HCT116 (cell line): ENCODE measurements around the gene RAB40C. TPM values are rescaled to one million over a fixed set of nuclear protein-coding genes. Genes with fewer than 3 reads are reported as not detected.

ENCODE experiments used
- ATAC-seq: fragments of 200-7000 bp; cut with Tn5 transposase; 2 replicates; pipeline ENCODE4 v1.9.1; 2020; ENCODE audit warnings: mild to moderate bottlenecking, moderate library complexity
- BruUV-seq: library from RNA; stranded (reverse); fragments of 400-500 nt; replicated peaks from 2 replicates; lab custom pipeline; 2021; lab: Mats Ljungman, UMichigan
- CTCF ChIA-PET: fragments of 300-600 bp; sonication (Branson Sonifier 250); formaldehyde crosslinking; loops from one replicate; lab custom pipeline; 2021; ENCODE audit warnings: antibody characterized with exemption; lab: Charles Lee
- POLR2A ChIA-PET: fragments of 300-600, 350-600 bp; sonication (Branson Sonifier 250); formaldehyde crosslinking; loops from one replicate; lab custom pipeline; 2021; ENCODE audit warnings: antibody characterized with exemption; lab: Charles Lee
- RAD21 ChIA-PET, 2 experiments: fragments of 300-600 bp; sonication (Branson Sonifier 250); formaldehyde crosslinking; loops; one replicate each; lab custom pipeline; 2023; ENCODE audit warnings: low total read pairs in 2 of 2; ENCODE audit not compliant: uncharacterized antibody in 2 of 2, unreplicated experiment in 2 of 2, low non-redundant PET in 1 of 2; lab: Charles Lee
- DNase-seq: peaks from one replicate; pipeline ENCODE4 v3.0.0-alpha.2; 2010; ENCODE audit warnings: low read depth, low spot score
- H2AFZ ChIP-seq: fragments of 200-600 bp; shearing (Covaris generic), sonication (generic); 2 replicates; pipeline ENCODE4 v1.6.1; 2017; ENCODE audit warnings: low read depth, mixed run types, mixed read lengths, antibody characterized with exemption, low read length; ENCODE audit not compliant: poor library complexity, severe bottlenecking
- H3K27ac ChIP-seq: 2 replicates; pipeline ENCODE4 v1.5.1; 2012; ENCODE audit warnings: low read depth, low read length
- H3K27me3 ChIP-seq: fragments of 200-600 bp; sonication (generic); 2 replicates; pipeline ENCODE4 v1.6.1; 2016; ENCODE audit warnings: mixed run types, low read length, mixed read lengths; ENCODE audit not compliant: insufficient read depth
- H3K36me3 ChIP-seq, 2 experiments: fragments of 200-500 bp in 1 of 2; fragments of 200-600 bp in 1 of 2; sonication (Bioruptor generic) in 1 of 2; sonication (generic) in 1 of 2; 2 replicates each; pipeline versions ENCODE4 v1.5.1 to v1.6.1; 2014 to 2016; ENCODE audit warnings: low read length in 2 of 2, inconsistent platforms in 1 of 2, mixed read lengths in 1 of 2, mixed run types in 1 of 2; ENCODE audit not compliant: insufficient read depth in 2 of 2, control insufficient read depth in 1 of 2
- H3K4me1 ChIP-seq, 2 experiments: fragments of 200-600 bp in 1 of 2; sonication (generic) in 1 of 2; 2 replicates each; pipeline versions ENCODE4 v1.5.1 to v1.6.1; 2012 to 2017; ENCODE audit warnings: low read length in 2 of 2, inconsistent platforms in 1 of 2, mild to moderate bottlenecking in 1 of 2, mixed read lengths in 1 of 2, mixed run types in 1 of 2, moderate library complexity in 1 of 2; ENCODE audit not compliant: insufficient read depth in 2 of 2, control insufficient read depth in 1 of 2
- H3K4me2 ChIP-seq: fragments of 200-600 bp; sonication (generic); 2 replicates; pipeline ENCODE4 v1.6.1; 2017; ENCODE audit warnings: mixed run types, low read length, mixed read lengths
- H3K4me3 ChIP-seq, 2 experiments: fragments of 200-600 bp in 1 of 2; sonication (generic) in 1 of 2; replicated peaks in 1 of 2; 2 replicates each; pipeline ENCODE4 v1.5.1; 2011 to 2016; ENCODE audit warnings: low read length in 2 of 2, control low read depth in 1 of 2, low read depth in 1 of 2, mild to moderate bottlenecking in 1 of 2, mixed read lengths in 1 of 2, mixed run types in 1 of 2
- H3K79me2 ChIP-seq: fragments of 200-600 bp; sonication (generic); 2 replicates; pipeline ENCODE4 v1.6.1; 2017; ENCODE audit warnings: mild to moderate bottlenecking, mixed run types, low read length, moderate library complexity, mixed read lengths; ENCODE audit not compliant: insufficient read depth
- H3K9ac ChIP-seq: fragments of 200-600 bp; sonication (generic); 2 replicates; pipeline ENCODE4 v1.6.1; 2016; ENCODE audit warnings: low read length, mixed read lengths
- H3K9me2 ChIP-seq: fragments of 200-600 bp; sonication (generic), shearing (Covaris generic); 2 replicates; pipeline ENCODE4 v1.6.1; 2017; ENCODE audit warnings: mixed run types, mild to moderate bottlenecking, moderate library complexity; ENCODE audit not compliant: insufficient read depth
- H3K9me3 ChIP-seq, 2 experiments: fragments of 200-500 bp in 1 of 2; fragments of 200-600 bp in 1 of 2; sonication (Bioruptor generic) in 1 of 2; sonication (generic) in 1 of 2; 2 replicates each; pipeline ENCODE4 v1.6.1; 2014 to 2017; ENCODE audit warnings: low read length in 2 of 2, mixed read lengths in 2 of 2, inconsistent platforms in 1 of 2, low read depth in 1 of 2, mild to moderate bottlenecking in 1 of 2, mixed run types in 1 of 2, moderate library complexity in 1 of 2; ENCODE audit not compliant: control insufficient read depth in 1 of 2, insufficient read depth in 1 of 2
- H4K20me1 ChIP-seq: fragments of 200-600 bp; sonication (generic), shearing (Covaris generic); 2 replicates; pipeline ENCODE4 v1.6.1; 2017; ENCODE audit warnings: mixed run types, mild to moderate bottlenecking, moderate library complexity; ENCODE audit not compliant: insufficient read depth
- ATF3 ChIP-seq: IDR thresholded peaks from 2 replicates; pipeline ENCODE4 v1.6.1; 2012
- CBX3 ChIP-seq: IDR thresholded peaks from 2 replicates; pipeline ENCODE4 v1.6.1; 2012; ENCODE audit warnings: low read depth
- CEBPB ChIP-seq: IDR thresholded peaks from 2 replicates; pipeline ENCODE4 v1.6.1; 2012; ENCODE audit warnings: low read depth
- ELF1 ChIP-seq: IDR thresholded peaks from 2 replicates; pipeline ENCODE4 v1.6.1; 2012; ENCODE audit warnings: low read depth, borderline replicate concordance
- EZH2phosphoT487 ChIP-seq: fragments of 200-600 bp; IDR thresholded peaks from 2 replicates; pipeline ENCODE4 v1.6.1; 2018; ENCODE audit warnings: antibody characterized with exemption, borderline replicate concordance
- MAX ChIP-seq: IDR thresholded peaks from 2 replicates; pipeline ENCODE4 v1.6.1; 2012
- RAD21 ChIP-seq: IDR thresholded peaks from 2 replicates; pipeline ENCODE4 v1.6.1; 2012; ENCODE audit warnings: low read depth, mild to moderate bottlenecking
- REST ChIP-seq: IDR thresholded peaks from 2 replicates; pipeline ENCODE4 v1.6.1; 2012; ENCODE audit warnings: low read depth
- SIN3A ChIP-seq: IDR thresholded peaks from 2 replicates; pipeline ENCODE4 v1.6.1; 2012; ENCODE audit warnings: low read depth
- TCF7L2 ChIP-seq: IDR thresholded peaks from 2 replicates; pipeline ENCODE4 v1.7.0; 2011; ENCODE audit warnings: borderline replicate concordance, inconsistent platforms; ENCODE audit not compliant: insufficient read depth, insufficient read length; ENCODE audit errors: extremely low read depth
- ZBTB33 ChIP-seq: IDR thresholded peaks from 2 replicates; pipeline ENCODE4 v1.6.1; 2011; ENCODE audit warnings: mild to moderate bottlenecking, low read length, moderate library complexity; ENCODE audit not compliant: insufficient replicate concordance; ENCODE audit errors: extremely low read depth
- ZNF274 ChIP-seq: fragments of 200-500 bp; sonication (Bioruptor generic); IDR thresholded peaks from 2 replicates; pipeline ENCODE4 v1.6.1; 2014; ENCODE audit warnings: mild to moderate bottlenecking, low read depth, low read length, inconsistent platforms
- intact Hi-C: fragments of 100-400 bp; cut with micrococcal nuclease; formaldehyde crosslinking; loops from 2 replicates; pipeline ENCODE4 v1.10.0; 2022
- total RNA-seq: library from RNA; stranded (reverse); gene quantifications from one replicate; pipeline ENCODE4 v1.2.1, GENCODE V29; 2021; ENCODE audit not compliant: unreplicated experiment

The RAB40C gene
- total RNA-seq, 1 experiment from 2014 or later: 14.1 TPM

GRCh38 chr16:580946-581498 is 8.8 kb upstream of the RAB40C start:
- intact Hi-C loops: no loop called here
- CTCF ChIA-PET: interaction anchor here (0.6 to 0.7 kb wide), 2 partner anchors 75 to 302 kb away, joined by 3 to 5 read pairs; no protein-coding TSS in a partner anchor
- no peak overlapping the region for H3K27ac ChIP-seq
- H2AFZ ChIP-seq: no peak overlapping the region
- TF ChIP-seq TCF7L2 (no peak), REST (no peak), ELF1 (no peak), CBX3 (no peak), ATF3 (no peak), ZBTB33 (no peak), RAD21 (no peak), SIN3A (no peak), CEBPB (no peak), ZNF274 (no peak), MAX (no peak), EZH2phosphoT487 (no peak)
- TF ChIP-seq, all 23 proteins: peak for 0
- Histone ChIP-seq H3K4me1 (peaks cover 2 to 6% of the 10 kb centered on the region in 2 experiments; a peak in 2 of 4 replicates), H3K79me2 (no peaks in the 10 kb centered on the region), H3K9me2 (no peaks in the 10 kb centered on the region), H3K36me3 (no peaks in the 10 kb centered on the region), H3K27me3 (no peaks in the 10 kb centered on the region), H3K9ac (no peak overlapping the region), H4K20me1 (no peaks in the 10 kb centered on the region), H3K9me3 (no peaks in the 10 kb centered on the region), H3K4me2 (no peak overlapping the region), H3K4me3 (no peak overlapping the region)
- ChIA-PET POLR2A (no interaction called here), RAD21 (no interaction called here)
- ATAC-seq (no peak), DNase-seq (no peak)
- no TSS peak for BruUV-seq
